Activated T-cell treated with anti-CD3 and anti-CD28 coated beads, Interleukin-2, amount 50 U/mL, for 72 hours (primary cell): ENCODE results near the gene ELFN2. TPM values are rescaled to one million over a fixed set of nuclear protein-coding genes. Genes with fewer than 3 reads are reported as not detected.
"Not testable (repeated sequence)": the region's sequence is repeated elsewhere in the genome, so short reads cannot be mapped to it uniquely, and the experiment has no call there.

Source experiments
- ATAC-seq, 2 donors: fragments of 150-1000 bp; cut with Tn5 transposase; replicated peaks in 1 of 2; 2 replicates each; pipeline ENCODE4 v1.10.0; 2021; ENCODE audit warnings: moderate library complexity in 2 of 2, mild to moderate bottlenecking in 1 of 2
- DNase-seq, 2 donors: peaks; one replicate each; pipeline ENCODE4 v3.0.0; 2021 to 2022; ENCODE audit warnings: mixed read lengths in 1 of 2
- H3K27ac Mint-ChIP-seq: one replicate; pipeline ENCODE4 v1.8.0; 2022; ENCODE audit warnings: mild to moderate bottlenecking, moderate library complexity, mixed read lengths
- H3K27me3 Mint-ChIP-seq: one replicate; pipeline ENCODE4 v1.8.0; 2022; ENCODE audit warnings: low read depth, mixed read lengths
- H3K36me3 Mint-ChIP-seq, 2 donors: one replicate each; pipeline ENCODE4 v1.8.0; 2022; ENCODE audit warnings: mixed read lengths in 2 of 2, mild to moderate bottlenecking in 1 of 2; ENCODE audit not compliant: insufficient read depth in 2 of 2
- H3K4me1 Mint-ChIP-seq: one replicate; pipeline ENCODE4 v1.8.0; 2022; ENCODE audit warnings: low read depth, mixed read lengths
- H3K4me3 Mint-ChIP-seq, 2 donors: one replicate each; pipeline ENCODE4 v1.8.0; 2022; ENCODE audit warnings: mild to moderate bottlenecking in 2 of 2, mixed read lengths in 2 of 2, moderate library complexity in 2 of 2
- H3K9me3 Mint-ChIP-seq, 2 donors: one replicate each; pipeline ENCODE4 v1.8.0; 2022; ENCODE audit warnings: mixed read lengths in 2 of 2
- total RNA-seq, 2 donors: library from RNA; stranded (reverse); gene quantifications; one replicate each; pipeline ENCODE4 v1.2.3, GENCODE V29; 2022

ELFN2 gene
- total RNA-seq, 2 donors from 2014 or later = 0.58 to 0.62 TPM

GRCh38 chr22:37331856-37332536, 95.3 kb downstream of the ELFN2 start:
- Mint-ChIP-seq H3K4me3 (no peak overlapping the region), H3K27me3 (peaks cover 78% of the 10 kb centered on the region)

GRCh38 chr22:37331034-37331428, 96.2 kb downstream of the ELFN2 start:
- Mint-ChIP-seq H3K9me3 (no peaks in the 10 kb centered on the region), H3K4me3 (no peak overlapping the region), H3K27me3 (peaks cover 85% of the 10 kb centered on the region), H3K27ac (no peak overlapping the region), H3K4me1 (peaks cover 12% of the 10 kb centered on the region), H3K36me3 (no peaks in the 10 kb centered on the region)
- ATAC-seq (no peak), DNase-seq (no peak)

More at GRCh38 chr22:37331856-37332536, 95.3 kb downstream of the ELFN2 start:
- Mint-ChIP-seq H3K9me3 (no peaks in the 10 kb centered on the region), H3K27ac (no peak overlapping the region), H3K36me3 (no peaks in the 10 kb centered on the region), H3K4me1 (peaks cover 12% of the 10 kb centered on the region)
- no peak for DNase-seq
- ATAC-seq = no peak

- H3K27ac Mint-ChIP-seq = no peak overlapping the region
- peak; percentile 77 to 78 for ATAC-seq
Measured at GRCh38 chr22:37330200-37331033, 96.9 kb downstream of the ELFN2 start.

GRCh38 chr22:37329238-37330140, 97.8 kb downstream of the ELFN2 start:
- no peak for ATAC-seq
- H3K36me3 Mint-ChIP-seq = no peaks in the 10 kb centered on the region
- H3K4me3 Mint-ChIP-seq = no peak overlapping the region
- no peak for DNase-seq
- peaks cover 72% of the 10 kb centered on the region for H3K27me3 Mint-ChIP-seq
- H3K9me3 Mint-ChIP-seq = no peaks in the 10 kb centered on the region
- peaks cover 6% of the 10 kb centered on the region for H3K4me1 Mint-ChIP-seq
- no peak overlapping the region for H3K27ac Mint-ChIP-seq

More at GRCh38 chr22:37330200-37331033, 96.9 kb downstream of the ELFN2 start:
- peaks cover 11% of the 10 kb centered on the region for H3K4me1 Mint-ChIP-seq
- no peaks in the 10 kb centered on the region for H3K36me3 Mint-ChIP-seq
- no peaks in the 10 kb centered on the region for H3K9me3 Mint-ChIP-seq
- H3K4me3 Mint-ChIP-seq = no peak overlapping the region
- DNase-seq = peak; percentile 49 to 63
- peaks cover 79% of the 10 kb centered on the region for H3K27me3 Mint-ChIP-seq

GRCh38 chr22:37328538-37329237, 98.6 kb downstream of the ELFN2 start:
- not testable (repeated sequence) for ATAC-seq, H3K4me3 Mint-ChIP-seq, H3K27ac Mint-ChIP-seq, H3K36me3 Mint-ChIP-seq, H3K9me3 Mint-ChIP-seq, DNase-seq, H3K4me1 Mint-ChIP-seq
- H3K27me3 Mint-ChIP-seq = peaks cover 72% of the 10 kb centered on the region

- H3K36me3 Mint-ChIP-seq = no peaks in the 10 kb centered on the region
- H3K9me3 Mint-ChIP-seq = no peaks in the 10 kb centered on the region
- no peak overlapping the region for H3K4me3 Mint-ChIP-seq
- no peaks in the 10 kb centered on the region for H3K4me1 Mint-ChIP-seq
- DNase-seq (no peak), ATAC-seq (no peak)
- no peak overlapping the region for H3K27ac Mint-ChIP-seq
- H3K27me3 Mint-ChIP-seq = peaks cover 72% of the 10 kb centered on the region
Measured at GRCh38 chr22:37328017-37328416, 99.3 kb downstream of the ELFN2 start.

DNA sequence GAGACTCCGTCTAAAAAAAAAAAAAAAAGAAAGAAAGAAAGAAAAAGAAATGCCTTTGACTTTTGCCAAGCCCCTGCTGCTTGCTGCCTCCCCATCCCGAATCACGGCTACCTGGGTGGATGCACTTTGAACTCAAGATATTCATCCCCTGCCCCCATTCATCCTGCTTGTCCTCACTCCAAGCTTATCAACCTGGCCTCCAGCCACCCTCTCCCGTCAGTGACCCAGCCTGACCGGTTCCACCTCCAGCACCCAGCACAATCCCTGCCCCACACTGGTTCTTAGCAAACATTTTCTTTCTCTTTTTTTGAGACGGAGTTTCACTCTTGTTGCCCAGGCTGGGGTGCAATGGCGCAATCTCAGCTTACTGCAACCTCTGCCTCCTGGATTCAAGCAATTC, 100.6 kb downstream of the ELFN2 start:
- Mint-ChIP-seq H3K27ac (no peak overlapping the region), H3K27me3 (peaks cover 65% of the 10 kb centered on the region), H3K4me3 (no peak overlapping the region), H3K9me3 (no peaks in the 10 kb centered on the region), H3K36me3 (no peaks in the 10 kb centered on the region), H3K4me1 (no peaks in the 10 kb centered on the region)
- ATAC-seq = no peak
- DNase-seq = no peak

GRCh38 chr22:37325039-37325395, 102.3 kb downstream of the ELFN2 start:
- H3K36me3 Mint-ChIP-seq = no peaks in the 10 kb centered on the region
- H3K4me3 Mint-ChIP-seq = no peak overlapping the region
- H3K9me3 Mint-ChIP-seq = no peaks in the 10 kb centered on the region
- ATAC-seq = no peak
- peaks cover 57% of the 10 kb centered on the region for H3K27me3 Mint-ChIP-seq
- H3K4me1 Mint-ChIP-seq = no peaks in the 10 kb centered on the region
- no peak for DNase-seq
- H3K27ac Mint-ChIP-seq = no peak overlapping the region

GRCh38 chr22:37324340-37325038, 102.8 kb downstream of the ELFN2 start:
- H3K27me3 Mint-ChIP-seq = peaks cover 52% of the 10 kb centered on the region
- no peaks in the 10 kb centered on the region for H3K4me1 Mint-ChIP-seq
- no peaks in the 10 kb centered on the region for H3K9me3 Mint-ChIP-seq
- H3K36me3 Mint-ChIP-seq = no peaks in the 10 kb centered on the region
- peak overlapping the region in 1 of 2 donors; percentile 40 for H3K4me3 Mint-ChIP-seq
- ATAC-seq = no peak
- DNase-seq = no peak
- H3K27ac Mint-ChIP-seq = no peak overlapping the region

DNA sequence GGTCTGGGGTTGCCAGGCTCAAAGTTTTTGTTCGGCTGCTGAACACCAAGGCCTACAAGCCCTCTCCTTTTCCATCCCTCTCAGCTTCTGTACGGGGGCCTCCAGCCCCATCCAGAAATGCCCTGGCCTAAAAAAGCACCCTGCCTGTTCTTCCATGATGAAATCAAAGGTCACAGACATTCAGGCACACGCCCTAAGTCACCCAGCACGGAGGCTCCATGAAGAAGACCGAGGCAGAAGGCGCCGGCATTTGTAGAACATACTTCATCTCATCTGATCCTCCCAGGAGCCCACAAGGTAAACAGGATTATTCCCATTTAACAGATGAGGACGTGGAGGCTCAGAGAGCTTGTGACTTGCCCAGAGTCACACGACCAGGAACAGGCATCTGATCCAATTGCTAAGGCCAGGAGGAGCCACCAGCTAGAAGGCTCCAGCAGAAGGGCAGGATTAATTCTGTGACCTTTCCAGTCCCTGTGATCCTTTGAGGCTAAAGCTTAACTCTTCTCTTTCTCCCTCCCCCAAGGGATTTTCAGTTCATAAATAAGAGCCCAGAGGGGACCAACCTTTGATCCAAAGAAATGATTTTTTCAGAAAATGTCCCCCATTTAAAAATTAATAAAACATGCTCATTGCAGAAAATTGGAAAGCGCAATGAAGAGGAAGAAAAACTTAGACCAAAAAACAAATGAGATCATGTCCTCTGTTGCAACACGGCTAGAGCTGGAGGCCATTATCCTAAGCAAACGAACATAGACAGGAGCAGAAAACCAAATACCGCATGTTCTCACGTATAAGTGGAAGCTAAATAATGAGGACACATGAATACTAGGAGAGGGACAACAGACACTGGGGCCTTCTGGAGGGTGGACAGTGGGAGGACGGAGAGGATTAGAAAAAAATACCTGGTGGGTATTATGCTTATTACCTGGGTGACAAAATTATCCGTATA, 106.3 kb downstream of the ELFN2 start:
- peaks cover 19% of the 10 kb centered on the region for H3K27me3 Mint-ChIP-seq
- peak overlapping the region; percentile 29 for H3K27ac Mint-ChIP-seq
- peaks cover 10% of the 10 kb centered on the region for H3K4me1 Mint-ChIP-seq
- H3K9me3 Mint-ChIP-seq = no peaks in the 10 kb centered on the region
- H3K36me3 Mint-ChIP-seq = no peaks in the 10 kb centered on the region
- H3K4me3 Mint-ChIP-seq = no peak overlapping the region
- DNase-seq = no peak
- ATAC-seq = no peak

DNA sequence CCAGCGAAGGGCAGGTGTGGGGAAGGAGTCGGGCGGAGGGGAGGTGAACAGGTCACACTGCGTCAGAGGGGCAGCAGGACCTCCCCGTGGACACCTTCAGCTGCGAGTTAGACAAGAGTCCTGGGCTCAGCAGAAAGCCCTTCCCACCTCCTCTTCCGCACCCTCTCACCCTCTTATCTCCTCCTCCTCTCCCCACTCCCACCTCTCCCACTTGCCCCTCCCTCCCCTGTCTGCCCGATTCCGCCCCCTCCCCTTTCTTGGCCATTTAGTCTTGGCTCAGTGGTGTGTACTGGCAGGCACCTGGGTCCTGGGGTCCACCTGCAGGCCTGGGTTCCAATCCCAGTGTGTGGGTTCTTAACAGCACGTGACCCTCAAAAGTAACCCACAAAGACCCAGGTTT, 107.8 kb downstream of the ELFN2 start:
- H3K36me3 Mint-ChIP-seq = no peaks in the 10 kb centered on the region
- H3K9me3 Mint-ChIP-seq = no peaks in the 10 kb centered on the region
- peaks cover 21% of the 10 kb centered on the region for H3K4me1 Mint-ChIP-seq
- no peak overlapping the region for H3K27ac Mint-ChIP-seq
- no peak for DNase-seq
- peaks cover 19% of the 10 kb centered on the region for H3K27me3 Mint-ChIP-seq
- H3K4me3 Mint-ChIP-seq = no peak overlapping the region
- no peak for ATAC-seq
